ENCODE data around the gene EFHB.
"Not testable (repeated sequence)": the region's sequence is repeated elsewhere in the genome, so short reads cannot be mapped to it uniquely, and the experiment has no call there.

The EFHB gene

GRCh38 chr3:19901337-19901736 lies 32.7 kb downstream of the EFHB start:
- TF ChIP-seq, protein P1, sequence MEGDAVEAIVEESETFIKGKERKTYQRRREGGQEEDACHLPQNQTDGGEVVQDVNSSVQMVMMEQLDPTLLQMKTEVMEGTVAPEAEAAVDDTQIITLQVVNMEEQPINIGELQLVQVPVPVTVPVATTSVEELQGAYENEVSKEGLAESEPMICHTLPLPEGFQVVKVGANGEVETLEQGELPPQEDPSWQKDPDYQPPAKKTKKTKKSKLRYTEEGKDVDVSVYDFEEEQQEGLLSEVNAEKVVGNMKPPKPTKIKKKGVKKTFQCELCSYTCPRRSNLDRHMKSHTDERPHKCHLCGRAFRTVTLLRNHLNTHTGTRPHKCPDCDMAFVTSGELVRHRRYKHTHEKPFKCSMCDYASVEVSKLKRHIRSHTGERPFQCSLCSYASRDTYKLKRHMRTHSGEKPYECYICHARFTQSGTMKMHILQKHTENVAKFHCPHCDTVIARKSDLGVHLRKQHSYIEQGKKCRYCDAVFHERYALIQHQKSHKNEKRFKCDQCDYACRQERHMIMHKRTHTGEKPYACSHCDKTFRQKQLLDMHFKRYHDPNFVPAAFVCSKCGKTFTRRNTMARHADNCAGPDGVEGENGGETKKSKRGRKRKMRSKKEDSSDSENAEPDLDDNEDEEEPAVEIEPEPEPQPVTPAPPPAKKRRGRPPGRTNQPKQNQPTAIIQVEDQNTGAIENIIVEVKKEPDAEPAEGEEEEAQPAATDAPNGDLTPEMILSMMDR (IDR thresholded peaks at IDR 0.05; ENCODE audit: extremely low read depth, missing control alignments), result no peak
- DNase-seq (ENCODE audit: low spot score), result no peak

DNA sequence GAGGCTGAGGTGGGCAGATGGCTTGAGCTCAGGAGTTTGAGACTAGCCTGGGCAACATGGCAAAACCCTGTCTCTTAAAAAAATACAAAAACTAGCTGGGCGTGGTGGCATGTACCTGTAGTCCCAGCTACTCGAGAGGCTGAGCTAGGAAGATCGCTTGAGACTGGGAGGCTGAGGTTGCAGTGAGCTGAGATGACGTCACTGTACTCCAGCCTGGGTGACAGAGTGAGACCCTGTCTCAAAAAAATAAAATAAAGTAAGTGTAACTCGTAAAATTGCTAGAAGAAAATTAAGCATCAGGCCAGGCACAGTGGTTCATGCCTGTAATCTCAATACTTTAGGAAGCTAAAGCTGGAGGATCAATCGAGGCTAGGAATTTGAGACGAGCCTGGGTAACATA lies 34.2 kb downstream of the EFHB start:
- DNase-seq (ENCODE audit: low spot score), result not testable (repeated sequence)

DNA sequence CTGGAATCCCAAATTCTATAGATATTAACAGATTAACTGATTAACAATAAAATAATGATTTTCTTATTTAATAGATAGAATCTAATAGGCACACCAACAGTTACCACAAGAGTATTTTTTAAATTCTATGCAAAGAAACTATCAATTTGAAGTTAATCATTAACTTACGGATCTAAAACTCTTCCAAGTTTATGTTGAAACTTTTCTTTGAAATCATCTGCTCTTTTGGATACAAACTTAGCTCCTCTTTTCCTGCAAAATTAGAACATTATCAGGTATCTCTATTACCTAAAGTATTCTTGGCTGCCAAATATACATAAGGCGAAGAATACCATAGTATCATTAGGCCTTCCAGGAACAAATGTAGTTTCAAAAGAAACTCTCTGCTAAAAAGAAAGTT lies 34.8 kb downstream of the EFHB start:
- DNase-seq (ENCODE audit: low spot score), result no peak

GRCh38 chr3:19898721-19899120 lies 35.3 kb downstream of the EFHB start:
- TF ChIP-seq, protein P1 (IDR thresholded peaks at IDR 0.05; ENCODE audit: extremely low read depth, missing control alignments), result no peak
- no peak for DNase-seq (ENCODE audit: low spot score)

More for the DNA sequence above, 34.8 kb downstream of the EFHB start:
- TF ChIP-seq, protein P1 (IDR thresholded peaks at IDR 0.05; ENCODE audit: extremely low read depth, missing control alignments), result no peak

- TF ChIP-seq, protein P1 (IDR thresholded peaks at IDR 0.05; ENCODE audit: extremely low read depth, missing control alignments), result no peak
- DNase-seq (ENCODE audit: low spot score), result no peak
Observed at GRCh38 chr3:19891740-19892139, 42.3 kb downstream of the EFHB start.

DNA sequence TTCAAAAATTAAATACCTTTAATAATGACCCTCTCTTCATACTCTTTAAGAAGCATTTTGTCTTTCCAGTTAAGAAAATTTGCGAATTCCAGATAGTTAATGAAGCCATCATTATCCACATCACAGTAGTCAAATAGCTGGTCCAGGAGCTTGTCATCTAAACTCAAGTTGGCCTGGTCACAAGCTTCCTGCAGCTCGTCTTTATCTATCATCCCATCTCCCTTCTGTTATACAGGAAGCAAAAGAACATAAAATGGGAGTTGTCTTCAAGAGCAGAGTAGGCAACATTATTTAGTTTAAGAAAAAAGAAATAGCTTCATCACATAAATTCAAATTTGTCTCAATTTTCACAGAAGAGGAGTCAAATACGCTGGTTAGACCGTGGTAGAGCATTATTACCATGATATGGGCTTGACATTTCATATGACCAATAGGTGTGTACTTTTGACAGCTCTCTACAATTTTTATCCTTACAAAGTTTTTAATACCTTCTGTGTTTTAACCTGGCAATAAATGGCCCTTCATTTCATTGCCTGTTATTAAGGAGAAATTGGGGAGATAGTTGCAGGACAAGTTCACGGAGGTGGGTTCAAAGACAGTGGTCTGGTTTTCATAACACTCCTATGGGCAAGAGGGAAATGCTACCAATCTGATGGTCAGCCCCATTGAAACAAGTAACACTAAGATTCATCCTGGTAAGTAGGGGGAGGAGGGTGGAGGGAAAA lies 45.4 kb downstream of the EFHB start:
- TF ChIP-seq, protein P1 (IDR thresholded peaks at IDR 0.05; ENCODE audit: extremely low read depth, missing control alignments), result no peak
- DNase-seq (ENCODE audit: low spot score), result no peak

- DNase-seq (ENCODE audit: low spot score), result not testable (repeated sequence)
Observed at GRCh38 chr3:19887122-19887521, 46.9 kb downstream of the EFHB start.

GRCh38 chr3:19886404-19886803 lies 47.6 kb downstream of the EFHB start:
- TF ChIP-seq, protein P1 (IDR thresholded peaks at IDR 0.05; ENCODE audit: extremely low read depth, missing control alignments), result no peak
- no peak for DNase-seq (ENCODE audit: low spot score)
